Peyer's patch (tissue), 4 donors: ENCODE data around the gene RNF126. TPM values are rescaled to one million over a fixed set of nuclear protein-coding genes. Genes with fewer than 3 reads are reported as not detected.
"Not testable (repeated sequence)": the region's sequence is repeated elsewhere in the genome, so short reads cannot be mapped to it uniquely, and the experiment has no call there.

Experiments
- DNase-seq, 3 donors: peaks; one replicate each; pipeline ENCODE4 v3.0.0-alpha.2; 2017 to 2019
- H3K27ac ChIP-seq, 4 donors: fragments of 200-600 bp; sonication (generic); one replicate each; pipeline ENCODE4 v1.5.1; 2016 to 2019
- H3K27me3 ChIP-seq, 2 donors: fragments of 200-600 bp; sonication (generic); one replicate each; pipeline ENCODE4 v1.5.1; 2019
- H3K36me3 ChIP-seq, 3 donors: fragments of 200-600 bp; sonication (generic); one replicate each; pipeline ENCODE4 v1.5.1; 2016 to 2019
- H3K4me1 ChIP-seq, 4 donors: fragments of 200-600 bp; sonication (generic); one replicate each; pipeline ENCODE4 v1.5.1; 2016 to 2019
- H3K4me3 ChIP-seq, 4 donors: fragments of 200-600 bp; sonication (generic); 1 replicate in 3 of 4; 2 replicates in 1 of 4; pipeline ENCODE4 v1.5.1; 2016 to 2019; ENCODE audit warnings: mild to moderate bottlenecking in 1 of 4
- H3K9me3 ChIP-seq, 4 donors: fragments of 200-600 bp; sonication (generic); one replicate each; pipeline ENCODE4 v1.5.1; 2016 to 2019; ENCODE audit warnings: mild to moderate bottlenecking in 1 of 4
- CTCF ChIP-seq, 6 experiments: fragments of 450-650 bp in 4 of 6; fragments of 200-600 bp in 2 of 6; sonication (generic) in 1 of 6; IDR thresholded peaks; one replicate each; pipeline ENCODE4 v1.5.1; 2017 to 2019; ENCODE audit warnings: antibody characterized with exemption in 6 of 6, mild to moderate bottlenecking in 3 of 6, moderate library complexity in 1 of 6
- POLR2A ChIP-seq, 2 donors: fragments of 450-650 bp; IDR thresholded peaks; one replicate each; pipeline ENCODE4 v1.5.1; 2017; ENCODE audit warnings: antibody characterized with exemption in 2 of 2, mild to moderate bottlenecking in 2 of 2, moderate library complexity in 2 of 2
- total RNA-seq, 4 donors: library from RNA; depleted of rRNA; stranded (reverse); fragments of >200 nt; gene quantifications; one replicate each; pipeline ENCODE4 v1.1.0, GENCODE V29; 2016

The RNF126 gene
- total RNA-seq, 4 donors from 2014 or later: 83.3 to 119 (median 115) TPM

DNA sequence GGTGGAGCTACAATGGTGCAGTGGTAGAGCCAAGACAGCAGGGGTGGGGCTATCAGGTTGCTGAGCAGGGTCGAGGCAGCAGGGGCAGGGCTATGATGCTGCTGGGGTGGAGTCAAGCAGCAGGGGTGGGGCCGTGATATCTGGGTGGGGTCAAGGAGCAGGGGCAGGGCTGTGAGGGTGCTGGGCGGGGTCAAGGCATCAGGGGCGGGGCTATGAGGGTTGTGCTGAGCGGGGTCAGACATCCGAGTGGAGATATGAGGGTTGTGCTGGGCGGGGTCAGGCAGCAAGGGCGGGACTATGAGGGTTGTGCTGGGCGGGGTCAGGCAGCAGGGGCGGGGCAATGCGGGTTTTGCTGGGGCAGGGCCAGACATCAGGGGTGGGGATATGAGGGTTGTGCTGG, 58.7 kb downstream of the RNF126 start:
- Histone ChIP-seq H3K4me1 (peaks cover 0 to 5% (median 0%) of the 10 kb centered on the region in 4 donors), H3K27me3 (no peaks in the 10 kb centered on the region), H3K9me3 (no peaks in the 10 kb centered on the region), H3K36me3 (no peaks in the 10 kb centered on the region), H3K4me3 (no peak overlapping the region), H3K27ac (no peak overlapping the region)
- no peak for DNase-seq
- TF ChIP-seq POLR2A (IDR thresholded peaks at IDR 0.05): no peak
- TF ChIP-seq CTCF (IDR thresholded peaks at IDR 0.05): no peak

GRCh38 chr19:603779-604178, 59.2 kb downstream of the RNF126 start:
- H3K36me3 ChIP-seq, DNase-seq: not testable (repeated sequence)

GRCh38 chr19:603302-603639, 59.7 kb downstream of the RNF126 start:
- not testable (repeated sequence) for H3K9me3 ChIP-seq, H3K4me3 ChIP-seq, H3K27me3 ChIP-seq, H3K27ac ChIP-seq, H3K4me1 ChIP-seq, H3K36me3 ChIP-seq, DNase-seq

More at GRCh38 chr19:603779-604178, 59.2 kb downstream of the RNF126 start:
- not testable (repeated sequence) for H3K4me1 ChIP-seq, H3K27ac ChIP-seq, H3K9me3 ChIP-seq, H3K27me3 ChIP-seq, H3K4me3 ChIP-seq

- Histone ChIP-seq H3K4me3 (no peak overlapping the region), H3K27ac (no peak overlapping the region), H3K36me3 (no peaks in the 10 kb centered on the region), H3K4me1 (no peaks in the 10 kb centered on the region), H3K9me3 (no peaks in the 10 kb centered on the region), H3K27me3 (no peaks in the 10 kb centered on the region)
- TF ChIP-seq CTCF (IDR thresholded peaks at IDR 0.05) (no peak), POLR2A (IDR thresholded peaks at IDR 0.05) (no peak)
- no peak for DNase-seq
Measured at GRCh38 chr19:602391-603301, 60.4 kb downstream of the RNF126 start.

- TF ChIP-seq POLR2A (IDR thresholded peaks at IDR 0.05) (no peak), CTCF (IDR thresholded peaks at IDR 0.05) (no peak)
- Histone ChIP-seq H3K4me3 (no peak overlapping the region), H3K4me1 (no peaks in the 10 kb centered on the region), H3K9me3 (peaks cover 0 to 3% (median 0%) of the 10 kb centered on the region in 4 donors), H3K36me3 (no peaks in the 10 kb centered on the region), H3K27me3 (no peaks in the 10 kb centered on the region), H3K27ac (no peak overlapping the region)
- DNase-seq: no peak
Measured at GRCh38 chr19:601790-602189, 61.2 kb downstream of the RNF126 start.

DNA sequence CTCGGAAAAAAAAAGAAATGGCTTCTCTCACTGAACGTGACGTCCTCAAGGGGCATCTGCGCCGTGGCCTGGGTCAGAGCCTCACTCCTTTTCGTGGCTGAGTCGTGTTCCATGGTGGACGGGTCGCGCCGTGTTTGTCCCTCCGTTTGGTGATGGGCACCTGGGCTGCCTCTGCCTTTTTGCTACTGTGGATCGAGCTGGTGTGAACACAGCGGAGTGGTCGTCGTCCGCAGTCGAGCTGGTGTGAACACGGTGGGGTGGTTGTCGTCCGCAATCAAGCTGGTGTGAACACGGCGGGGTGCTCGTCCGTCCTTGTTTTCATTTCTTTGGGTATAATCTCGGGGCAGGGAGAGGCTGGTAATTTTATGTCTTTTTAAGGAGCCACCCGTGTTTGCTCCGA, 61.7 kb downstream of the RNF126 start:
- Histone ChIP-seq H3K27me3 (no peaks in the 10 kb centered on the region), H3K36me3 (no peaks in the 10 kb centered on the region), H3K4me3 (no peak overlapping the region), H3K9me3 (peaks cover 0 to 3% (median 0%) of the 10 kb centered on the region in 4 donors), H3K27ac (no peak overlapping the region), H3K4me1 (no peaks in the 10 kb centered on the region)
- no peak for DNase-seq
- TF ChIP-seq CTCF (IDR thresholded peaks at IDR 0.05) (no peak), POLR2A (IDR thresholded peaks at IDR 0.05) (no peak)

Other genes with a start within 250 kb of the RNF126 start
- gene SHC2, start 202.2 kb downstream of the RNF126 start, total RNA-seq: 10 to 100 TPM in 3 of 4 donors, 1 to 10 TPM in 1; 9.5 to 33.0 (median 18.3) TPM
- 10 to 100 TPM in 1 of 4 donors, 1 to 10 TPM in 3; 1.4 to 25.6 (median 5.1) TPM for gene MADCAM1, start 166.7 kb downstream of the RNF126 start, total RNA-seq
- gene TPGS1, start 155.7 kb downstream of the RNF126 start, total RNA-seq: 10 to 100 TPM; 11.6 to 35.7 (median 24.2) TPM
- 10 to 100 TPM; 65.6 to 91.1 (median 75.2) TPM for gene CDC34, start 131.5 kb downstream of the RNF126 start, total RNA-seq
- gene GZMM, start 119.2 kb downstream of the RNF126 start, total RNA-seq: 1 to 10 TPM in 2 of 4 donors, not detected in 2; 2.8 to 4.0 TPM
- gene BSG, start 90.6 kb downstream of the RNF126 start, total RNA-seq: 100 to 1,000 TPM; 149 to 501 (median 469) TPM
- gene HCN2, start 73.3 kb downstream of the RNF126 start, total RNA-seq: not detected
- 100 to 1,000 TPM in 1 of 4 donors, 10 to 100 TPM in 3; 33.8 to 119 (median 70.5) TPM for gene POLRMT, start 29.7 kb downstream of the RNF126 start, total RNA-seq
- gene FGF22, start 23.3 kb downstream of the RNF126 start, total RNA-seq: not detected
- gene FSTL3, start 13.2 kb upstream of the RNF126 start, total RNA-seq: 10 to 100 TPM; 13.8 to 94.9 (median 34.9) TPM
- gene PRSS57, start 32.2 kb upstream of the RNF126 start, total RNA-seq: not detected
- 10 to 100 TPM in 3 of 4 donors, 1 to 10 TPM in 1; 7.5 to 33.8 (median 21.6) TPM for gene PALM, start 45.7 kb upstream of the RNF126 start, total RNA-seq
- gene MISP, start 87.9 kb upstream of the RNF126 start, total RNA-seq: 100 to 1,000 TPM; 116 to 828 (median 637) TPM
- 100 to 1,000 TPM; 173 to 436 (median 229) TPM for gene PTBP1, start 134.2 kb upstream of the RNF126 start, total RNA-seq
- gene PLPPR3, start 158.7 kb upstream of the RNF126 start, total RNA-seq: not detected
- gene AZU1, start 164.6 kb upstream of the RNF126 start, total RNA-seq: not detected
- gene PRTN3, start 177.8 kb upstream of the RNF126 start, total RNA-seq: not detected
- gene ELANE, start 189.1 kb upstream of the RNF126 start, total RNA-seq: not detected
- 100 to 1,000 TPM; 140 to 403 (median 303) TPM for gene CFD, start 196.4 kb upstream of the RNF126 start, total RNA-seq
- gene MED16, start 230.0 kb upstream of the RNF126 start, total RNA-seq: 10 to 100 TPM; 60.2 to 83.6 (median 65.3) TPM
- gene RNU6-9, start 230.3 kb upstream of the RNF126 start, total RNA-seq: not detected